COR-L47 (cell line): ENCODE measurements around the gene KRTAP5-11.
"Not testable (repeated sequence)": the region's sequence is repeated elsewhere in the genome, so short reads cannot be mapped to it uniquely, and the experiment has no call there.

Experiments
- DNase-seq: peaks from one replicate; lab custom pipeline; 2025; lab: John Stamatoyannopoulos, UW

KRTAP5-11 gene

DNA sequence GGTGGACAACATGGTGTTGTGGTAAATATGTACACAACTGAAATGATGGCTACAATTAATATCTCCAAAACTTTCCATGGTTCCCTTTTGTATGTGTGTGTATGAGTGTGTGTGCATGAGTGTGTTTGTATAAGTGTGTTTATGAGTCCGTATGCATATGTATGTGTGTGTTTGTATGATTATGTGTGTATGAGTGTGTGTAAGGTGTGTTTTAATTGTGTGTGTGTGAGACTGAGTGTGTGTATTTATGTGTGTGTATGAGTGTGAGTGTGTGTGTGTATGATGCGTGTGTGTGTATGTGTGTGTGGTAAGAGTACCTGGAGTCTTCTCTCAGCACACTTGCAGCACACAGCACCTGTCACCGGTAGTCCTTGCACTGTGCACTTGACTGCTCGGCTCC lies 26.7 kb downstream of the KRTAP5-11 start:
- DNase-seq, result no peak

DNA sequence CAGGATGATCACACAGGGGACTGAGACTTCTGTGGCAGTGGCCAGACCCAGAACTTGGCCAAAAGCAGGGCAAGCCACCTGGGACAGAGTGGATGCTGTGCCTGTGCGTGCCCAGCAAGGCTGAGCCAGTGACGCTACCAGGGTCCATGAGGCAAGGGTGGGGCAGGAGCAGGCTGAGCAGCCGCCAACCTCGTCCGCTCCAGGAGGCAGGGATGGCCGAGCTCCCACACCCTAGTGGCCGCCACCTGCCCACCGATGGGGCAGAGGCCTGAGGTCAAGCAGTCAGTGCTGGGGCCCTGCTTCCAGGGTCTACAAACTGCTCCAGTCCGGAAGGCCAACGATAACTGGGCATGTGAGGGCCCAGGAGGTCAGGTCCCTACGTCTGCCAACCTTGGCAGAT lies 27.2 kb downstream of the KRTAP5-11 start:
- DNase-seq, result no peak

DNA sequence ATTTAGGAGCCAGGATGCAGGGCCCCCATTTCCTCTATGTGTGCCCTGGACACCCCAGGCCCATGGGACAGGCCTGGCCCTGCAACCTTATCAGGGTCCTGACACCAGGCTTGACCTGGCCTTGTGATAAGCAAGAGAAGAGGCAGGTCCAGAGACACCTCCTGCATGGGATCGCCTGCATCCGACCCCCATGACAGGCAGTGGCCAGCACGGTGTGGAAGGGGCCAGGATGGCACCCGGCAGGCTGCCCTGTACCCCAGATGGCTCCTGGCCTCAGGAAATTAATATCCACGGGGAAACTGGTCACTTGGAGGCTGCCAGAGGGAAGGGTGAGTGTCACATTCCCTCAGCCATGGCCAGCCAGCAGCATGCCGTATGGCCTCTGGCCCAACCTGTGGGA lies 27.7 kb downstream of the KRTAP5-11 start:
- DNase-seq, result no peak

DNA sequence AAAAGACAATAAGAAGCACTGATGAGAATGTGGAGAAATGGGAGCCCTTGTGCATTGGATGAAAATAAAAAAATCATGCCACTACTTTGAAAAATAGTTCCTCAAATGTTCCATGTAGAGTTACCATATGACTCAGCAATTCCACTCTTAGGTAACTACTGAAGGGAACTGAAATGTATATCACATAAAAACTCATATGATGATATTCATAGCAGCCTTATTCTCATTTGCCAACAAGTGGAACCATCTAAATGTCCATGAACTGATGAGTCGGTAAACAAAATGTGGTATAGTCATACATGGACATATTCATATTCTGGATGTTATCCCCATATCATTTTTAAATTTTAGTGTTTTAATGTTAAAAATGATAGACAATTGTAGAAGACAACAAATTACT lies 31.0 kb downstream of the KRTAP5-11 start:
- DNase-seq, result no peak

DNA sequence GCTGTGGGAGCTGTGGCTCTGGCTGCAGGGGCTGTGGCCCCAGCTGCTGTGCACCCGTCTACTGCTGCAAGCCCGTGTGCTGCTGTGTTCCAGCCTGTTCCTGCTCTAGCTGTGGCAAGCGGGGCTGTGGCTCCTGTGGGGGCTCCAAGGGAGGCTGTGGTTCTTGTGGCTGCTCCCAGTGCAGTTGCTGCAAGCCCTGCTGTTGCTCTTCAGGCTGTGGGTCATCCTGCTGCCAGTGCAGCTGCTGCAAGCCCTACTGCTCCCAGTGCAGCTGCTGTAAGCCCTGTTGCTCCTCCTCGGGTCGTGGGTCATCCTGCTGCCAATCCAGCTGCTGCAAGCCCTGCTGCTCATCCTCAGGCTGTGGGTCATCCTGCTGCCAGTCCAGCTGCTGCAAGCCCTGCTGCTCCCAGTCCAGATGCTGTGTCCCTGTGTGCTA lies 33.9 kb downstream of the KRTAP5-11 start:
- DNase-seq, result no peak

DNA sequence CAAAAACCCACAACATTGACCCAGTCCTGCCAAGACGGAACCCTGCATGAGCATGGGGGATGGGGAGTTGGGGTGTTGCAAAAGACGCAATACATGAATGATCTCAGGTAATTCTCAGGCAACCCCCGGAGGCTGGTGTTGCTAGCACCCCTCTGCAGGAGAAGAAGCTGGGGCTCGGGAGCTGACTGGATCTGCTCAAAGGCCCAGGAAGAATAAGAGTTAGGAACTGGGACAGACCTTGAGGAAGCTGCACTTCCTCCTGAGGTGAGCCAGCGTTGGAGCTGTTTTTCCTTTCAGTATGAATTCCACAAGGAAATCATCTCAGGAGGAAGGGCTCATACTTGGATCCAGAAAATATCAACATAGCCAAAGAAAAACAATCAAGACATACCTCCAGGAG lies 34.6 kb downstream of the KRTAP5-11 start, which contains the start of gene KRTAP5-9:
TSS of gene KRTAP5-9 (plus strand) at position 301 of the 400 bp plus-strand sequence. CDS start 238 bp downstream, outside the sequence.
- no peak for DNase-seq

DNA sequence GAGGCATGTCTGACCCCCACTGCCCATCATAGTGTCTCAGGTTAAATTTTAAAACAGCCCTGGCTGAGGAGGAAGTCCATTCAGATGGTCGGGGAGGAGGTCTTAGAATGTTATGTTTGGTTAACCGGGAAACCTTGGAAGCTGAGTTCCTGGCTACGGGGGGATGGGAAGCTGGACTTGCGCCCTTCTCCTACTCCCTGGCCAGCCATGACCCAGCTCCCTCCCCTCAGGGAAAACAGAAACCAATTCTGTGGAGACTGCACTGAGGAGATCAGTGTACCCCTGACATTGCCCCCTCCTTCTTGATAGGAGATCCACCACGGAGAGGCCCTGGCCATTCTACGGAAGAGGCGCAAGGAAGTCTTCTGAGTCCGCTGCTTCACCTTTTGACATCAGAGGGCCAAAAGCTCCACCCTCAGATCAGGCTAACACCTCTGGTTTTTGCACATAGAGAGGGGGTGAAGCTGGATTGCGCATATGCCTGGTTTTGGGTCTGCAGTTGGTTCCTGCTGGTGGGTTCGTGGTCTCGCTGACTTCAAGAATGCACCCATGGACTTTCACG lies 37.2 kb downstream of the KRTAP5-11 start:
- no peak for DNase-seq

DNA sequence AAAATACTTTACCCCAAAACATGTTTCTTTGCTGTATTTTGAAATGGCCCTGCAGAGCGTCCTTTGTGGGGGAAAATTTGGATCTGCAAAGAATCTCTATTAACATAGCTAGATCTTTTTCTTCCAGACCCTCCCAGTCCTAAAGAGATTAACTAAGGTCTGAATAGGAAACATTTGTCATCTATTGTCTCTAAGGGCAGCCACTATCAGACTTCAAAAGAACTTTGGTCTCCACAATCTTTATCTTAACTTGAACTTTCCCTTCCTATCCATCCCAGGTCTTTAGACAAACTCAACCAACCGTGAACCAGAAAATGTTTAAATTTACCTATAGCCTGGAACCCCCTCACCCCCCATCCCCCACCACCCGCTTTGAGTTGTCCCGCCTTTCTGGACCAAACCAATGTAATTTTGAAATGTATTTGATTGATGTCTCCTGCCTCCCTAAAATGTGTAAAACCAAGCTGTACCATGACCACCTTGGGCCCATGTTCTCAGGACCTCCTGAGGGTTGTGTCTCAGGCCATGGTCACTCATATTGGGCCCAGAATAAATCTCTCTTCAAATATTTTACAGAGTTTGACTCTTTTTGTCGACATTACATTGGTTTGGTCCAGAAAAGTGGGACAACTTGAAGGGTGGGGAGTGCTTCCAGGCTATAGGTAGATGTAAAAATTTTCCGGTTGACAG lies 38.0 kb downstream of the KRTAP5-11 start:
- DNase-seq, result no peak

DNA sequence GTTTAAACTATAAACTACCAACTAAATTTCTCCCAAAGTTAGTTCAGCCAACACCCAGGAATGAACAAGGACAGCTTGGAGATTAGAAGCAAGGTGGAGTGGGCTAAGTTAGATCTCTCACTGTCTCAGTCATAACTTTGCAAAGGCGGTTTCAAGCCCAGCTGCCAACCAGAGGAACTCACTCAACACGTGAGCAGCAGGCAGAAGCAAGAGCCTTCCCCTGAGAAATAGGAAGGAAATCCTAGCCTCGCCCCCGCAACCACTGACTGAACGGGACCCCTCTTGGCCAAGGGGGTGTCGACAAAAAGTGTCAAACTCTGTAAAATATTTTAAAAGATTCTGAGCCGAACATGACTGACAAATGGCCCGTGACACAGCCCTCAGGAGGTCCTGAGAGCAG lies 38.8 kb downstream of the KRTAP5-11 start:
- no peak for DNase-seq

DNA sequence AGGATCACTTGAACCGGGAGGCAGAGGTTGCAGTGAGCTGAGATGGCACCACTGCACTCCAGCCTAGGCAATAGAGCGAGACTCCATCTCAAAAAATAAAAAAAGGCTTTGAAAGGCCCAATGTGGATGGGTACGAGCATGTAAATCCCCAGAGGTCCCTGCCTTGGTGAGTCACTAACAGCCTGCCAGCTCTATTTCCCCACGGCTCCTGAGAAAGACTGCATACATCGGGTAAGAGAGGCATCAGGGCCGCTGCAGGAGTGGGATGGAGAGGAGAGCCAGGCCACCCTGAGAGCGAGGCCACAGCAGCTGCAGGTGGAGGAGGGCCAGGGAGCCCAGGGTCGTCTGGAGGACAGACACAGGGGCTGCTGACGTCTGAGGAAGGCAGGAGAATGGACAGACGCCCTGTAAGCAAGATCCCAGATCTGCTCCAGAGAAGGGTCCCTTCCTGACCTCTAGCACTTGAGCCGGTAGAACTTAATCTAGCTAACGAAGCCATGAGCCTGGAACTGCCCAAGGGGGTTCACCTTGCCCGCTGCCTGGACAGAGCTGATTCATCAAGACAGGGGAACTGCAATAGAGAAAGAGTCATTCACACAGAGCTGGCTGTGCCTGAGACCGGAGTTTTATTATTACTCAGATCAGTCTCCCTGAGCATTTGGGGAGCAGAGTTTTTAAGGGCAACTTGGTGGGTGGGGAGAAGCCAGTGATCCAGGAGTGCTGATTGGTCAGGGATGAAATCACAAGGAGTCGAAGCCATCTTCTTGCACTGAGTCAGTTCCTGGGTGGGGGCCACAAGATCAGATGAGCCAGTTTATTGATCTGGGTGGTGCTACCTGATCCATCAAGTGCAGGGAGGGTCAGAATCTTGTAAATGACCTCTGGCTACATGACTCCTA lies 39.5 kb downstream of the KRTAP5-11 start:
- no peak for DNase-seq

DNA sequence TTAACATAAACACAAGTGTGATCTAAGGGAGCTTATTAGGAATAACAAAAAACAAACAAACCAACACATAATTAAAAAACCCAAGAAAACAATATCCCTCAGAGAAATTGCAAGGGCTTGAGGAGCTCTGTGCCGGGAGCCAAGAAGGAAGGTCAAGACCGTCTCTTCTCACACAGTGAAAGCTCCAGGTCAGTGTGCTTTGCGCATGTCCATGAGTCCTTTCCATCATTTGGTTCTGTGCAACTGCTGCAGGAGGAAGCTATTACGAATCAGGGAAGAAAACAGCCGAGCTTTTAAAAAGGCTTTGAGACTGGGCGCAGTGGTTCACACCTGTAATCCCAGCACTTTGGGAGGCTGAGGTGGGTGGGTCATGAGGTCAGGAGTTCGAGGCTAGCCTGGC lies 40.3 kb downstream of the KRTAP5-11 start:
- no peak for DNase-seq

DNA sequence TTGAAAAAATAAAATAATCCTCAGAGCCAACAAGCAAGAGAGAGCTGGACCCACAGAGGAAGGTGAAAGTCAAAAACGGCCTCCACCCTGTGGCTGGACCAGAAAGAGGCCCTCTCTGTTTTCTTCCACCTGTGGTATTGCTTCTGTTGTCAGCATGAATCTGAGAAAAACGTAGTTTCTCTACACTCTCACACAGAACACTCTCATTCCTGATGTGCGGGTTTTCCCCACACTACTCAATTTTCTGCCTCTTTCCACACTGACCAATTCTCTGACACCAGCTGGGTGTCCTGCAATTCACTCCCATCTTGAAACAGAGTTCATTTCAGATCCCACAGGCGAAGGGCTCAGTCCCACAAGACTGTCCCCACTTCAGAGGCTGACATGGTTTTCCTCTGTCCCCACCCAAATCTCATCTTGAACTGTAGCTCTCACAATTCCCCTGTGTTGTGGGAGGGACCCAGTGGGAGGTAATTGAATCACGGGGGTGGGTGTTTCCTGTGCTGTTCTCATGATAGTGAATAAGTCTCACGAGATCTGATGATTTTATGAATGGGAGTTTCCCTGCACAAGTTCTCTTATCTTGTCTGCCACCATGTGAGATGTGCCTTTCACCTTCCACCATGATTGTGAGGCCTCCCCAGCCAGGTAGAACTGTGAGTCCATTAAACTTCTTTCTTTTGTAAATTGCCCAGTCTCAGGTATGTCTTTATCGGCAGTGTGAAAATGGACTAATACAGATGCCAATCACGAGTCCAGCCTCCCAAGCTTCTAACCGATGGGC lies 42.0 kb downstream of the KRTAP5-11 start:
- not testable (repeated sequence) for DNase-seq

DNA sequence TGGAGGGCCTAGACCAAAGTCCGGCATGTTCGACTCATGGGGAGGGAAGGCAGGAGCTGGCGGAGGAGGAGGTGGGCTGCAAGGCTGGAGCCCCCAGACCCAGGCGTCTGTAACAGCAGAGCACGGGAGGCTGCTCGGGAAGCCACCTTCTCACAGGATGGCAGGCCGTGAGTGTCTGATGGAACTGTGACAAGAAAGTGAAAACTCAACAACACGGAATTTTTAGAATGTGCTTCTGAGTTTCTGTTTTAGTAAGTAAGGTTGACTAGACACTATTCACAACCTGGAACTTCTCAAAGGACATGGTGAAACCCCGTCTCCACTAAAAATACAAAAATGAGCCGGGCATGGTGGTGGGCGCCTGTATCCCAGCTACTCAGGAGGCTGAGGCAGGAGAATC lies 42.7 kb downstream of the KRTAP5-11 start:
- DNase-seq, result not testable (repeated sequence)

DNA sequence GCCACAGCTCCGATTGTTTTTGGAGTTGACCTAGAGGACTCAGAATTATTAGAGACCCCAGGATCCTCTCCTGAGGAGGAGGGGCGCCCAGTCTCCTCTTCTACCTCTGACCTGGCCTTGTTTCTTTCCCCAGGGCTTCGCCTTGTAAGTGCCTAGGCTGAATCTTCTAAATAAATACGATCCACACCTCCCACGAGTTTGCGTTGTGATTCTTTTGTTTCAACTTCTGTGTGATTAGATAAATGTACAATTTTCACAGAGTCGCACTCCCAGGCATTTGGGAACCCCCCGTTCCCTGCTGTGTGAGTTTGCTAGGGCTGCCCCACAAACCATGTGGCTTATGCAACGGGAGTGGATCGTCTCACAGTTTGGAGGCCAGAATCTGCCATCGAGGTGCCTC lies 43.7 kb downstream of the KRTAP5-11 start:
- DNase-seq, result no peak

DNA sequence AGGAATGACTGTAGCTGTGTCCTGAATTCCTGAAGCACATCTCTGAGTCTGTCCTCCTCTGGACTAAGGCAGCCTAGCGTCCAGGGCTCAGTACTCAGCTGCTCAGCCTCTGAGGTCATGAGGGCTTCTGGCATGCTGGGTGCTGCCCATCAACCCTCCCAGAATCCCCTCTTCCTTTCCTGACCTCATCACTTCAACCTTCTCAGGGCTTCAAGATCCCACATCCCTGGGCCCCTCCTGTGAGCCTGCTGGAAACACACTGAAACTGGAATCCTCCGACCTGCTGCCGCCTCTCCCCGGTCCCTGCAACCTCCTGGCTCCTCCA lies 44.0 kb downstream of the KRTAP5-11 start:
- no peak for DNase-seq

DNA sequence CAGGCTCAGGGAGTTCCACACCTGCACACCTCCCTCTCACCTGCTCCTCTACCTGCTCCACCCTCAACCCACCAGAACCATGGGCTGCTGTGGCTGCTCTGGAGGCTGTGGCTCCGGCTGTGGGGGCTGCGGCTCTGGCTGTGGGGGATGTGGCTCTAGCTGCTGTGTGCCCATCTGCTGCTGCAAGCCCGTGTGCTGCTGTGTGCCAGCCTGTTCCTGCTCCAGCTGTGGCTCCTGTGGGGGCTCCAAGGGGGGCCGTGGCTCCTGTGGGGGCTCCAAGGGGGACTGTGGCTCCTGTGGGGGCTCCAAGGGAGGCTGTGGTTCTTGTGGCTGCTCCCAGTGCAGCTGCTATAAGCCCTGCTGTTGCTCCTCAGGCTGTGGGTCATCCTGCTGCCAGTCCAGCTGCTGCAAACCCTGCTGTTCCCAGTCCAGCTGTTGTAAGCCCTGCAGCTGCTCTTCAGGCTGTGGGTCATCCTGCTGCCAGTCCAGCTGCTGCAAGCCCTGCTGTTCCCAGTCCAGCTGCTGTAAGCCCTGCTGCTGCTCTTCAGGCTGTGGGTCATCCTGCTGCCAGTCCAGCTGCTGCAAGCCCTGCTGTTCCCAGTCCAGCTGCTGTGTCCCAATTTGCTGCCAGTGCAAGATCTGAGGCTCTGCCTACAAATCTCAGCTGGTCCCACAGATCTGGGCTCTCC lies 44.6 kb downstream of the KRTAP5-11 start, which contains the start of gene KRTAP5-8:
TSS of gene KRTAP5-8 (plus strand) at position 49 of the 689 bp plus-strand sequence. CDS start at position 80, 31 bp downstream.
- DNase-seq, result not testable (repeated sequence)

DNA sequence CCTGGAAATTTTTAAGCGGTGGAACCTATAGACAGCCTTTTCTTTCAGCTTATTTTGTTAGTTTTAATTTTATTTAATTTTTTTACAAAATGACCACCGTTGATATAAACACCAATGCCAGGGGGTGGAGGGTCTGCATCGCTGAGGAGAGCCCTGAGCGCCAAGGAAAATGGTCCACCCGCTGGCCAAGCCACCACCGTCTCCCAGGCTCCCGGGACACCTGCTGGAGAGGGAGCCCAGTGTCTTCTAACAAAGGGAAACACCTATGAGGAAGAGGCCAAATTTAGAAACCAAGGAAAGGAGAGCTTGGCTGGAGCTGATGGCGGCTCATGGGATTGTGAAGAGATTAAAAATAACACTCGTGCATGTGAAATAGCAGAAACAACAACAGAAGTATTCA lies 45.1 kb downstream of the KRTAP5-11 start:
- DNase-seq, result no peak

DNA sequence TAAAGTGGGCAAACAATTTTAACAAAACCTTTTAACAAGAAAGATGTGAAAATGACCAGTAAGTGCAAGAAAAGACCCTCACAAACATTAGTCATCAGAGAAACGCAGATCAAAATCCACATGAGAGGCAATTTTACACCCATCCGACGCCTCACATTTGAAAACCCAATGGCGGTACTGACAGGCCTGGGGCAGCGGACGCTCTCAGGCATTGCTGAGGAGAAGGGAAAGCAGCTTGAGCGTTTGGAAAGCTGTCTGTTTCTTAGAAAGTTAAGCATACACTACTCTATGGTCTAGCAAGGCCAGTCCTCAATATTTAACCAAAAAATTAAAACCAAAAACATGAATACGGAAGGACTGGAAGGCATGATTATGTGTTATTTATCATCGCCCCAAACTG lies 46.9 kb downstream of the KRTAP5-11 start:
- no peak for DNase-seq

DNA sequence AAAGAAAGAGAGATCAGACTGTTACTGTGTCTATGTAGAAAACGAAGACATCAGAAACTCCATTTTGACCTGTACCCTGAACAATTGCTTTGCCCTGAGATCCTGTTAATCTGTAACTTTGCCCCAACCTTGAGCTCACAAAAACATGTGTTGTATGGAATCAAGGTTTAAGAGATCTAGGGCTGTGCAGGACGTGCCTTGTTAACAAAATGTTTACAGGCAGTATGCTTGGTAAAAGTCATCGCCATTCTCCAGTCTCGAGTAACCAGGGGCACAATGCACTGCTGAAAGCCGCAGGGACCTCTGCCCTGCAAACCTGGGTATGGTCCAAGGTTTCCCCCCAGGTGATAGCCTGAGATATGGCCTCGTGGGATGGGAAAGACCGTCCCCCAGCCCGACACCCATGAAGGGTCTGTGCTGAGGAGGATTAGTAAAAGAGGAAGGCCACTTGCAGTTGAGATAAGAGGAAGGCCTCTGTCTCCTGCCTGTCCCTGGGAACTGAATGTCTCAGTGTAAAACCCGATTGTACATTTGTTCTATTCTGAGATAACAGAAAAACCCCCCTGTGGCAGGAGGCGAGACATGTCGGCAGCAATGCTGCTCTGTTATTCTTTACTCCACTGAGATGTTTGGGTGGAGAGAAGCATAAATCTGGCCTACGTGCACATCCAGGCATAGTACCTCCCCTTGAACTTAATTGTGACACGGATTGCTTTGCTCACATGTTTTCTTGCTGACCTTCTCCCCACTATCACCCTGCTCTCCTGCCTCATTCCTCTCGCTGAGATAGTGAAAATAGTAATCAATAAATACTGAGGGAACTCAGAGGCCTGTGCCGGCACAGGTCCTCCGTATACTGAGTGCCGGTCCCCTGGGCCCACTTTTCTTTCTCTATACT lies 47.7 kb downstream of the KRTAP5-11 start:
- DNase-seq, result not testable (repeated sequence)

DNA sequence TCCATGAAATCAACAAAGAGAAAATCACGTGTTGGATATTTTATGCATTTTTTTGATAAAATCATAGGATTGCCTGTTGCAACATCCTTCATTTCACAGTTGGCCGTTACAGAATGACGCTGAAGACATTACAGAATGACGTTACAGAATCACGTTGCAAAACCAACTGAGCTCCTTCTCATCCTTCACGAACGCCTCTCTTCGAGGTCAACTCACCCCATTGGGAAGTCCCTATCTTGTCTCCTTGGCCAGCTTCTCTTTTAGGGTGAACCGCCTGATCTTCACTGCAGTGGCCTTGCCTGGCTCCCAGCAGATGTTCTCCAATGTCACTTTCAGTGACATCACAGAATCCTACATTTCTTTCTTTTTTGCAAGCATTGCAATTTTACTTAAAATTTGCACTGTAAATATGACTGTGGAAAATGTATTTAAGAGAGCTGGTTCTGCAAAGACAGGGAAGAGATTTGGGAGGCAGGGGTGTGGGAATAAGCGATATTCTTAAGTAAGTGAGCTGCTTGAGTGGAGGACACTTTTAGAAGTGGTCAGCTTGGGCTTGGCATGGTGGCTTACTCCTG lies 50.6 kb downstream of the KRTAP5-11 start:
- no peak for DNase-seq
